Activated CD4-positive, alpha-beta T cell treated with anti-CD3 and anti-CD28 coated beads, Interleukin-2, amount 10 ng/mL, durations not matched to agents 7 days and 5 days (primary cell): Measurements from ENCODE around the gene WEE2. TPM values are rescaled to one million over a fixed set of nuclear protein-coding genes. Genes with fewer than 3 reads are reported as not detected.
A peak's percentile ranks its signal among the peaks of the same experiment; 100 is the strongest.
"Not testable (repeated sequence)": the region's sequence is repeated elsewhere in the genome, so short reads cannot be mapped to it uniquely, and the experiment has no call there.

Experiments
- CTCF ChIA-PET: fragments of 350-600 bp; sonication (Branson Sonifier 250); formaldehyde crosslinking; loops from one replicate; lab custom pipeline; 2021; ENCODE audit warnings: antibody characterized with exemption; lab: Charles Lee
- POLR2A ChIA-PET: fragments of 350-600 bp; sonication (Branson Sonifier 250); formaldehyde crosslinking; loops from one replicate; lab custom pipeline; 2021; ENCODE audit warnings: antibody characterized with exemption; lab: Charles Lee
- DNase-seq: peaks from one replicate; pipeline ENCODE4 v3.0.0-alpha.2; 2020
- H3K27ac Mint-ChIP-seq: one replicate; pipeline ENCODE4 v1.8.0; 2021; ENCODE audit warnings: mild to moderate bottlenecking, moderate library complexity, mixed read lengths
- H3K27me3 Mint-ChIP-seq: one replicate; pipeline ENCODE4 v1.8.0; 2021; ENCODE audit warnings: mixed read lengths
- H3K36me3 Mint-ChIP-seq: one replicate; pipeline ENCODE4 v1.8.0; 2021; ENCODE audit warnings: low read depth, mixed read lengths
- H3K4me1 Mint-ChIP-seq: one replicate; pipeline ENCODE4 v1.8.0; 2021; ENCODE audit warnings: mixed read lengths
- H3K4me3 Mint-ChIP-seq: one replicate; pipeline ENCODE4 v1.8.0; 2021; ENCODE audit warnings: mild to moderate bottlenecking, moderate library complexity, mixed read lengths
- H3K9me3 Mint-ChIP-seq: one replicate; pipeline ENCODE4 v1.8.0; 2021; ENCODE audit warnings: mixed read lengths
- total RNA-seq, 2 experiments: library from RNA; stranded (reverse); gene quantifications; one replicate each; pipeline ENCODE4 v1.2.3, GENCODE V29; 2021

The WEE2 gene
- total RNA-seq, 2 experiments from 2014 or later = not detected

GRCh38 chr7:141731476-141732149 lies 23.5 kb downstream of the WEE2 start:
- Mint-ChIP-seq H3K4me3 (no peak overlapping the region), H3K4me1 (peaks cover 4% of the 10 kb centered on the region), H3K36me3 (no peaks in the 10 kb centered on the region), H3K9me3 (no peaks in the 10 kb centered on the region), H3K27ac (no peak overlapping the region), H3K27me3 (no peaks in the 10 kb centered on the region)
- ChIA-PET POLR2A (no interaction called here), CTCF (interaction anchor here (1.1 kb wide), 1 partner anchor 36 kb away, joined by 3 read pairs; no protein-coding TSS in a partner anchor)
- no peak for DNase-seq

GRCh38 chr7:141737118-141737835 lies 29.1 kb downstream of the WEE2 start:
- H3K9me3 Mint-ChIP-seq = no peaks in the 10 kb centered on the region
- H3K4me3 Mint-ChIP-seq = peak overlapping the region; percentile 92
- H3K27me3 Mint-ChIP-seq = no peaks in the 10 kb centered on the region
- CTCF ChIA-PET = interaction anchor here (0.6 to 2.5 kb wide), 26 partner anchors 9 to 722 kb away, joined by 3 to 17 read pairs (median 5); partner anchors contain the start of genes DENND11, MRPS33 and WEE2
- H3K4me1 Mint-ChIP-seq = peaks cover 35% of the 10 kb centered on the region
- peak overlapping the region; percentile 96 for H3K27ac Mint-ChIP-seq
- DNase-seq = no peak
- POLR2A ChIA-PET = interaction anchor here (0.6 kb wide), 1 partner anchor 10 kb away, joined by 3 read pairs; no protein-coding TSS in a partner anchor
- peaks cover 19% of the 10 kb centered on the region for H3K36me3 Mint-ChIP-seq

GRCh38 chr7:141737836-141738591 lies 29.9 kb downstream of the WEE2 start, which contains the start of gene SSBP1:
Gene SSBP1 (plus strand): TSS chr7:141738358. CDS start chr7:141739167, 809 bp downstream.
- H3K4me3 Mint-ChIP-seq = peak within 1 kb of the TSS; percentile 92
- CTCF ChIA-PET = interaction anchor here (0.8 to 2.5 kb wide), 34 partner anchors 8 to 723 kb away, joined by 3 to 17 read pairs (median 4); partner anchors contain the start of genes DENND11, MRPS33 and WEE2
- peaks cover 23% of the 10 kb centered on the region for H3K36me3 Mint-ChIP-seq
- H3K9me3 Mint-ChIP-seq = no peaks in the 10 kb centered on the region
- peak within 1 kb of the TSS; percentile 96 for H3K27ac Mint-ChIP-seq
- DNase-seq = peak; percentile 94
- no peaks in the 10 kb centered on the region for H3K27me3 Mint-ChIP-seq
- POLR2A ChIA-PET = interaction anchor here (0.6 kb wide), 1 partner anchor 35 kb away, joined by 3 read pairs; no protein-coding TSS in a partner anchor
- peaks cover 38% of the 10 kb centered on the region for H3K4me1 Mint-ChIP-seq

GRCh38 chr7:141738592-141739013 lies 30.4 kb downstream of the WEE2 start:
- CTCF ChIA-PET = interaction anchor here (0.9 to 2.5 kb wide), 28 partner anchors 8 to 724 kb away, joined by 3 to 17 read pairs (median 4); partner anchors contain the start of genes DENND11, MRPS33 and WEE2
- Mint-ChIP-seq H3K4me1 (peaks cover 38% of the 10 kb centered on the region), H3K4me3 (peak overlapping the region; percentile 92), H3K27me3 (no peaks in the 10 kb centered on the region), H3K36me3 (peaks cover 27% of the 10 kb centered on the region), H3K9me3 (no peaks in the 10 kb centered on the region), H3K27ac (peak overlapping the region; percentile 96)
- POLR2A ChIA-PET = no interaction called here
- no peak for DNase-seq

- no peak for DNase-seq
- peaks cover 38% of the 10 kb centered on the region for H3K4me1 Mint-ChIP-seq
- H3K9me3 Mint-ChIP-seq = no peaks in the 10 kb centered on the region
- no peaks in the 10 kb centered on the region for H3K27me3 Mint-ChIP-seq
- H3K27ac Mint-ChIP-seq = peak overlapping the region; percentile 96
- peak overlapping the region; percentile 92 for H3K4me3 Mint-ChIP-seq
- peaks cover 34% of the 10 kb centered on the region for H3K36me3 Mint-ChIP-seq
- CTCF ChIA-PET = interaction anchor here (1.4 to 2.5 kb wide), 5 partner anchors 9 to 96 kb away, joined by 3 to 17 read pairs (median 4); partner anchors contain the start of gene DENND11
- POLR2A ChIA-PET = no interaction called here
These were observed 31.1 kb downstream of the WEE2 start for GRCh38 chr7:141739250-141739649.

- H3K27me3 Mint-ChIP-seq = no peaks in the 10 kb centered on the region
- H3K4me1 Mint-ChIP-seq = peaks cover 31% of the 10 kb centered on the region
- ChIA-PET POLR2A (no interaction called here), CTCF (interaction anchor here (1.3 kb wide), 1 partner anchor 179 kb away, joined by 3 read pairs; no protein-coding TSS in a partner anchor)
- no peak for DNase-seq
- H3K4me3 Mint-ChIP-seq = no peak overlapping the region
- H3K9me3 Mint-ChIP-seq = no peaks in the 10 kb centered on the region
- peaks cover 48% of the 10 kb centered on the region for H3K36me3 Mint-ChIP-seq
- H3K27ac Mint-ChIP-seq = no peak overlapping the region
These were observed 34.1 kb downstream of the WEE2 start for GRCh38 chr7:141742229-141742628.

GRCh38 chr7:141744131-141744530 lies 36.0 kb downstream of the WEE2 start:
- H3K27me3 Mint-ChIP-seq = no peaks in the 10 kb centered on the region
- H3K9me3 Mint-ChIP-seq = no peaks in the 10 kb centered on the region
- H3K36me3 Mint-ChIP-seq = peaks cover 54% of the 10 kb centered on the region
- POLR2A ChIA-PET = no interaction called here
- DNase-seq = no peak
- H3K4me1 Mint-ChIP-seq = peaks cover 25% of the 10 kb centered on the region
- H3K4me3 Mint-ChIP-seq = no peak overlapping the region
- no peak overlapping the region for H3K27ac Mint-ChIP-seq
- CTCF ChIA-PET = no interaction called here

GRCh38 chr7:141748396-141748795 lies 40.2 kb downstream of the WEE2 start:
- no peaks in the 10 kb centered on the region for H3K4me1 Mint-ChIP-seq
- H3K4me3 Mint-ChIP-seq = no peak overlapping the region
- no peak overlapping the region for H3K27ac Mint-ChIP-seq
- no peak for DNase-seq
- ChIA-PET POLR2A (no interaction called here), CTCF (interaction anchor here (0.6 to 1.3 kb wide), 2 partner anchors 18 to 546 kb away, joined by 3 to 4 read pairs; no protein-coding TSS in a partner anchor)
- peaks cover 27% of the 10 kb centered on the region for H3K9me3 Mint-ChIP-seq
- H3K27me3 Mint-ChIP-seq = no peaks in the 10 kb centered on the region
- H3K36me3 Mint-ChIP-seq = peaks cover 74% of the 10 kb centered on the region

- H3K27me3 Mint-ChIP-seq, H3K4me3 Mint-ChIP-seq, DNase-seq, POLR2A ChIA-PET, H3K4me1 Mint-ChIP-seq, H3K27ac Mint-ChIP-seq, CTCF ChIA-PET: not testable (repeated sequence)
- Mint-ChIP-seq H3K9me3 (peaks cover 27% of the 10 kb centered on the region), H3K36me3 (peaks cover 74% of the 10 kb centered on the region)
These were observed 43.8 kb downstream of the WEE2 start for GRCh38 chr7:141751904-141752303.

- ChIA-PET POLR2A (no interaction called here), CTCF (no interaction called here)
- H3K36me3 Mint-ChIP-seq = peaks cover 78% of the 10 kb centered on the region
- H3K9me3 Mint-ChIP-seq = peaks cover 27% of the 10 kb centered on the region
- no peaks in the 10 kb centered on the region for H3K27me3 Mint-ChIP-seq
- H3K4me1 Mint-ChIP-seq = no peaks in the 10 kb centered on the region
- DNase-seq = no peak
- H3K4me3 Mint-ChIP-seq = no peak overlapping the region
- H3K27ac Mint-ChIP-seq = no peak overlapping the region
These were observed 44.5 kb downstream of the WEE2 start for GRCh38 chr7:141752634-141753033.

GRCh38 chr7:141754939-141755338 lies 46.8 kb downstream of the WEE2 start:
- H3K36me3 Mint-ChIP-seq = peaks cover 77% of the 10 kb centered on the region
- no peak overlapping the region for H3K4me3 Mint-ChIP-seq
- DNase-seq = peak; percentile 28
- CTCF ChIA-PET = interaction anchor here (1.3 kb wide), 1 partner anchor 17 kb away, joined by 4 read pairs; the partner anchor contains the start of gene SSBP1
- no peak overlapping the region for H3K27ac Mint-ChIP-seq
- peaks cover 25% of the 10 kb centered on the region for H3K9me3 Mint-ChIP-seq
- no peaks in the 10 kb centered on the region for H3K4me1 Mint-ChIP-seq
- POLR2A ChIA-PET = no interaction called here
- no peaks in the 10 kb centered on the region for H3K27me3 Mint-ChIP-seq

GRCh38 chr7:141763797-141764196 lies 55.6 kb downstream of the WEE2 start, which contains the start of gene TAS2R3:
Gene TAS2R3 (plus strand): TSS chr7:141764097. CDS start chr7:141764159, 62 bp downstream.
- Mint-ChIP-seq H3K36me3 (peaks cover 36% of the 10 kb centered on the region), H3K4me3 (no peak within 1 kb of the TSS), H3K9me3 (no peaks in the 10 kb centered on the region), H3K27me3 (no peaks in the 10 kb centered on the region), H3K27ac (no peak within 1 kb of the TSS), H3K4me1 (no peaks in the 10 kb centered on the region)
- ChIA-PET CTCF (interaction anchor here (1.4 kb wide), 1 partner anchor 26 kb away, joined by 6 read pairs; the partner anchor contains the start of gene SSBP1), POLR2A (no interaction called here)
- DNase-seq = no peak
